Thymus (tissue), 11 donors: Measurements from ENCODE around the gene FAM72A. TPM values are rescaled to one million over a fixed set of nuclear protein-coding genes. Genes with fewer than 3 reads are reported as not detected.
"Not testable (repeated sequence)": the region's sequence is repeated elsewhere in the genome, so short reads cannot be mapped to it uniquely, and the experiment has no call there.

Experiments
- DNase-seq, 9 donors: peaks; one replicate each; pipeline ENCODE4 v3.0.0-alpha.2; 2013; ENCODE audit warnings: low spot score in 9 of 9, low read depth in 6 of 9, missing footprints in 1 of 9
- H3K27ac ChIP-seq, 2 donors: one replicate each; pipeline ENCODE4 v1.5.1; 2013; ENCODE audit warnings: control low read depth in 1 of 2, low read depth in 1 of 2, low read length in 1 of 2, mild to moderate bottlenecking in 1 of 2, moderate library complexity in 1 of 2
- H3K27me3 ChIP-seq, 2 donors: one replicate each; pipeline ENCODE4 v1.5.1; 2013; ENCODE audit warnings: low read length in 1 of 2; ENCODE audit not compliant: control insufficient read depth in 2 of 2, insufficient read depth in 1 of 2
- H3K36me3 ChIP-seq, 2 donors: one replicate each; pipeline ENCODE4 v1.5.1; 2013; ENCODE audit warnings: low read length in 1 of 2, mild to moderate bottlenecking in 1 of 2, moderate library complexity in 1 of 2; ENCODE audit not compliant: control insufficient read depth in 2 of 2, insufficient read depth in 2 of 2
- H3K4me1 ChIP-seq, 2 donors: one replicate each; pipeline ENCODE4 v1.5.1; 2013; ENCODE audit warnings: low read length in 2 of 2; ENCODE audit not compliant: control insufficient read depth in 2 of 2, insufficient read depth in 2 of 2
- H3K4me3 ChIP-seq, 2 donors: one replicate each; pipeline ENCODE4 v1.5.1; 2013; ENCODE audit warnings: low read length in 2 of 2, control low read depth in 1 of 2, mild to moderate bottlenecking in 1 of 2
- H3K9me3 ChIP-seq, 2 donors: one replicate each; pipeline ENCODE4 v1.5.1; 2013; ENCODE audit warnings: low read length in 1 of 2, mild to moderate bottlenecking in 1 of 2; ENCODE audit not compliant: control insufficient read depth in 2 of 2, insufficient read depth in 1 of 2
- WGBS: extraction: QIAGEN DNeasy Blood & Tissue Kit; methylation state at CpG from one replicate; pipeline ENCODE4 v1.1.7; 2013; 5-methylcytosine and 5-hydroxymethylcytosine counted together
- polyA plus RNA-seq: library from polyadenylated mRNA; stranded (reverse); fragments of 200-250 nt; gene quantifications from one replicate; pipeline ENCODE4 v1.2.3, GENCODE V29; 2013
- total RNA-seq: library from RNA; stranded (reverse); fragments of 120-200 nt; gene quantifications from one replicate; pipeline ENCODE4 v1.2.4, GENCODE V29; 2013
- donor health status: healthy.

Gene FAM72A
- total and polyA plus RNA-seq, 2 donors, result 6.3 to 8.5 TPM

GRCh38 chr1:206175459-206176113, 27.1 kb downstream of the FAM72A start:
- not testable (repeated sequence) for H3K36me3 ChIP-seq, H3K4me1 ChIP-seq, H3K27ac ChIP-seq, H3K27me3 ChIP-seq, H3K4me3 ChIP-seq, H3K9me3 ChIP-seq, DNase-seq
- 83% methylated on average over 1 of the region's 4 CpGs for WGBS

GRCh38 chr1:206174182-206174868, 28.3 kb downstream of the FAM72A start:
- not testable (repeated sequence) for H3K27me3 ChIP-seq, H3K36me3 ChIP-seq, DNase-seq, H3K27ac ChIP-seq, H3K4me3 ChIP-seq, H3K4me1 ChIP-seq, H3K9me3 ChIP-seq
- 95% methylated on average over 7 of the region's 7 CpGs for WGBS

GRCh38 chr1:206173110-206173719, 29.4 kb downstream of the FAM72A start:
- not testable (repeated sequence) for H3K36me3 ChIP-seq, H3K27ac ChIP-seq, H3K27me3 ChIP-seq, H3K4me1 ChIP-seq, DNase-seq, H3K9me3 ChIP-seq, H3K4me3 ChIP-seq
- 100% methylated on average over 1 of the region's 2 CpGs for WGBS

GRCh38 chr1:206169794-206170193, 32.8 kb downstream of the FAM72A start:
- H3K4me1 ChIP-seq, H3K36me3 ChIP-seq, H3K9me3 ChIP-seq, H3K27me3 ChIP-seq, H3K27ac ChIP-seq, DNase-seq, H3K4me3 ChIP-seq: not testable (repeated sequence)
- WGBS, result 88% methylated on average over 1 of the region's 3 CpGs

GRCh38 chr1:206167350-206168029, 35.1 kb downstream of the FAM72A start:
- not testable (repeated sequence) for H3K27me3 ChIP-seq, H3K9me3 ChIP-seq, H3K36me3 ChIP-seq, DNase-seq, H3K4me1 ChIP-seq, H3K4me3 ChIP-seq, H3K27ac ChIP-seq
- WGBS, result 48% methylated on average over 4 of the region's 10 CpGs

- no peaks in the 10 kb centered on the region for H3K36me3 ChIP-seq
- no peaks in the 10 kb centered on the region for H3K27me3 ChIP-seq
- H3K4me3 ChIP-seq, result no peak overlapping the region
- no peaks in the 10 kb centered on the region for H3K9me3 ChIP-seq
- H3K4me1 ChIP-seq, result peaks cover 0 to 9% of the 10 kb centered on the region in 2 donors
- 95% methylated on average over 3 of the region's 3 CpGs for WGBS
- no peak for DNase-seq
- H3K27ac ChIP-seq, result no peak overlapping the region
Measured at GRCh38 chr1:206145771-206146290, 56.8 kb downstream of the FAM72A start.

GRCh38 chr1:206144605-206145004, 58.0 kb downstream of the FAM72A start:
- H3K9me3 ChIP-seq, result no peaks in the 10 kb centered on the region
- WGBS, result 97% methylated on average over 2 of the region's 2 CpGs
- no peaks in the 10 kb centered on the region for H3K27me3 ChIP-seq
- no peak overlapping the region for H3K4me3 ChIP-seq
- no peak overlapping the region for H3K27ac ChIP-seq
- peaks cover 0 to 11% of the 10 kb centered on the region in 2 donors for H3K4me1 ChIP-seq
- no peak for DNase-seq
- no peaks in the 10 kb centered on the region for H3K36me3 ChIP-seq

- no peaks in the 10 kb centered on the region for H3K9me3 ChIP-seq
Measured at GRCh38 chr1:206143537-206144172, 59.0 kb downstream of the FAM72A start.

More at GRCh38 chr1:206143537-206144172, 59.0 kb downstream of the FAM72A start:
- DNase-seq, result no peak
- H3K36me3 ChIP-seq, result no peaks in the 10 kb centered on the region
- peaks cover 0 to 11% of the 10 kb centered on the region in 2 donors for H3K4me1 ChIP-seq
- 97% methylated on average over 15 of the region's 15 CpGs for WGBS
- no peak overlapping the region for H3K4me3 ChIP-seq
- no peak overlapping the region for H3K27ac ChIP-seq
- no peaks in the 10 kb centered on the region for H3K27me3 ChIP-seq
